Measurements from ENCODE around the gene SHISA9.

The SHISA9 gene

DNA sequence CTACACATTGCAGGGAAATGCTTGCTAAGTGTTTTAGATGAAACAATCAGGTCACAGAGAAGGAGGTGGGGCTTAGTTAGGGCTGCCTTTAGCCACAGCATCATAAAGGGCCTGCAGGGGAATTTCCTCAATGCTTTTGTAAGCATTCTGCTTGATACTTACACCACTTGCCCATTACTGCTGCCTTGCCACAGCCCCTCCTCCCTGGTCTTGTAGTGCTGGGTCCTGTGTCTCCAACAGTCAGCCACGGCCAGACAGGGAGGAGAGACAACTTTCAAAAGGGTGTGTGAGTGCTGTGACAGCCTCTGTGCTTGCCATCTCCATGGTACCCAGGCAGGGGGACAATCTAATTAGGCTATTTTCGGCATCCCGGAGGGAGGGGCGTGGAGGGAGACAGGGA is 111.2 kb downstream of the SHISA9 start:
- no peak for FAIRE-seq
- DNase-seq (ENCODE audit: insufficient read length, low spot score), result no peak

DNA sequence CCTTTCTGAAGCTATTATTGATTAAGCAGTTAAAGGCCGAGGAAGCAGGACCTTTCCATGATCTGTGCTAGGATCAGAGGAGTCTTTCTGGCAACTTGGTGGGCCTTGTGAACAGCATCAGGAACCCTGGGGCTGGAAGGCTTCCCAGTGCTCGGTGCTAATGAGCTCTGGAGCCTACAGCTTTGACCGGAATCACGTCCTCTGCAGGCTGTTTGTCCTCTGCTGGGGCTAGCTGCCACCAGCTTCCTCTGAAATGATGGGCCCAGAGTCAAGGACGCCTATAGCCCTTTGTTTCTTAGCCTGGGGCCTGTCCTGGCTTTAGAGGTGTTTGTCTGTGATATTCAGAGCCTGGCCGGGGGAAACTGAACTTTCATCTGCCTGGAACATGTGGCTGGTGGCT is 111.6 kb downstream of the SHISA9 start:
- DNase-seq (ENCODE audit: insufficient read length, low spot score) (no peak), FAIRE-seq (no peak)

DNA sequence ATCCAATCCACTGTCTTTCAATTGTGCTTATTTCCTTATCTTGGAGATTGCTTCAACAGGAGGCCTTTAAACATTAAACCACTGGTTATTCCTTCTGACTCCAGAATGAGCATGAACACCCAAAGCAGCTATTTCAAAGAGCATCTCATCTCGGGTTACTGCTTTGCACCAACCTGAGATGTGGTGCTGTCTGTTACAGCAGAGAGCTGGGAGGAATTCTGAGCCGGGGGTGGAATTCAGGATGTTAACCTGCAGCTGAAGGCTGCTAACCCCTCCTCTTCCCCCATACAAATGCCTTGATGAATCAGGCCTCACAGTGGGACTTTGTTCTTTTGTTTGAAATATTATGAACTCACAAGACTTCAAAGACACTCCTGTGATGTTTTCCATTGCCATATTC is 113.1 kb downstream of the SHISA9 start:
- FAIRE-seq (no peak), DNase-seq (ENCODE audit: insufficient read length, low spot score) (no peak)

DNA sequence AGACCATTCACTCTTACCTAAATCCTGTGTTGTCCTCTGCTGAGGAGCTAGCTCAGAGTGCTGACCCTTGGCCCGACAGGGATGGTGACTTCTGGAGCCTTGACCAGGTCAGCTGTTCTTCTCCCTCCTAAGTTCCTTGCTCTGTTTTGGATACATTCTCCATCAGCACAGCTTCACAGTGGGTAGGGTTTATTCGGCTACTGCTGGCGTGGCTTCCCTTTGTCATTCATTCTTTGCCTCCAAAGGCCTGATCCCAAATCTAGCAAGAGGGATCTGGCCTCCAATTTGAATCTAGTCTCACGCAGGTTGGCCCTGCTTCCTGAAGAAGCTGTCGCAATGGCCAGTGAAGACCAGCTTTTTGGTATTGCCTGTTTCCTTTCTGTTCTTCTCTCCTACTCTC is 116.6 kb downstream of the SHISA9 start:
- DNase-seq (ENCODE audit: insufficient read length, low spot score), result no peak
- FAIRE-seq, result no peak

DNA sequence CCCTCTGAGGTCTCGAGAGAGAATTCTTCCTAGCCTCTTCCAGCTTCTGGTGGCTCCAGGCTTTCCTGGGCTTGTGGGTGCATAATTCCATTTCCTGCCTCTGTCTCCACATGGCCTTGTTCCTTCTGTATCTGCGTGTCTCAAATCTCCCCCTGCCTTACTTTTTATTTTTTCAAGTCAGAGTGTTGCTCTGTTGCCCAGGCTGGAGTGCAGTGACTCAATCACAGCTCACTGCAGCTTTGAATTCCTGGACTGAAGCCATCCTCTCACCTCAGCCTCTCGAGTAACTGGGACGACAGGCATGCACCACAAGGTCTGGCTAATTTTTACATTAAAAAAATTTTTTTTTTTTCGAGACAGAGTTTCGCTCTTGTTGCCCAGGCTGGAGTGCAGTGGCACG is 120.6 kb downstream of the SHISA9 start:
- FAIRE-seq, result no peak
- no peak for DNase-seq (ENCODE audit: insufficient read length, low spot score)

DNA sequence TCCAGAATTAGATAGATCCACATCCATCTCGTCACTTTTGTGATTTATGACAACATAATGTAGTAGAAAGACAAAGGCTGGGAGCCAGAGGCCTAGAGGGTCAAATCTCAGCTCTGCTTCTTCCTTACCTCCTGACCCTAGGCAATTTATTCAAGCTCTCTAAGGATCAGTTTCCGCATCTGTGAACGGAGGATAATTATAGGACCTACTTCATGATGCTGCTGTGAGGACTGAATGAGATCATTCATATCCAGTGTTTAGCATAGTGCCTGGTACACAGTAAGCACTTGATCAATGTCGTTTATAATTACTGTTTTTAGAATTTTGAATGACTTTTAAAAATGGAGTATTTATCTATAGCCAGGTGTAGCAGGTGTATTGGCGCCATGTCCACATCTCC is 128.4 kb downstream of the SHISA9 start:
- DNase-seq (ENCODE audit: insufficient read length, low spot score) (no peak), FAIRE-seq (no peak)

DNA sequence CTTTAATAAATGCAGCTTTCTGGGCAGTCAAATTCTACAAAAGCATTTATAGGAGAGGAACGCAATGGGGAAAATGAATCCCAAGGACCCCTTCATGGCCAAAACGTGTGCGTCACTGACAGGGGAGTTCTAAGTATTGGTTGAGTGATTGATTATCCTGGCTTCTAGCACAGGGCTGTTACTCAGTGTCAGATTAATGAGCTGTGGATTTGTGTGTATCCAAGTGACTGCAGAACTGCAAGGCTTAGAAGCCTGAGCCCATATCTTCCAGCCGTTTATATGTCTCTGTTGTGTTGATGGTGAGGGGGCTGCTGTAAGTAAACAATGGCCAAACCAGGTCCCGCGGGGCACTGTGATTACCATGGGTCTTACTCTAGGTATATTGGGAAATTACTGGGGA is 129.4 kb downstream of the SHISA9 start:
- DNase-seq (ENCODE audit: insufficient read length, low spot score) (no peak), FAIRE-seq (no peak)

DNA sequence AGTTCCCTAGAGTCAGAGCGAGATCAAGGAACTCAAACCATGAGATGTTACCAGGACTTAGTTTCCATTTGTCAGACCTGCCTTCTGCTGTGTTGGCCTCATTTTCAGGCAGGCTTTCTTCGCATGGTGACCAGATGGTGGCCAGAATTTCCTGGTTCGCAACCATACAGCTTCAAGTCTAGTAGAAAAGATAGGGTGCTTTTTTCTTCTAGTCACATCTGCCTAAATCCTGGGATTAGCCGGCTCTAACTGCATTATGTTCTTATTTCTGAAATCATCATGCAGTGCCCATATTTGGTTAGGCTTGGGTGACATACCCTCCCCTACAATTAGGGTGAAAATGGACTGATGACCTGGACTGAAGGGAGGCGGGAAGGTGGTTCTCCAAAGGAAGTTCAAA is 131.5 kb downstream of the SHISA9 start:
- DNase-seq (ENCODE audit: insufficient read length, low spot score), result no peak
- no peak for FAIRE-seq

DNA sequence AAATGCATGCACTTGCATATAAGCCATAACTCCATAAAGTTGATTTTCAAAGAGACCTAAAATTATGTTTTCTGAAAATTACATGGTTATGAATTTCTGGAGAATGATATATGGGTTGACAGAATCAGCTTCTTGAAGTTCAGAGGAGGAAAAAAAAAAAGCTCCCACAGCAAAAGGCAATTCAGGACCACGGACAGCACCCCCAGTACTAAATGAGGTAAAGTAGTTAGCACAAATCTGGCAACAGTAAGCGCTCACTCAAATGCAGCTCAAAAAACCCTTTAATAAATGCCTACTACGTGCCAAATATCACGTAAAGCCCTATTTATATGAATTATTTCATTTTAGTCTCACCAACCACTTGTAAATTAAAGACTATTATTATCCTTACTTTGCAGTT is 135.2 kb downstream of the SHISA9 start:
- FAIRE-seq (no peak), DNase-seq (ENCODE audit: insufficient read length, low spot score) (no peak)

DNA sequence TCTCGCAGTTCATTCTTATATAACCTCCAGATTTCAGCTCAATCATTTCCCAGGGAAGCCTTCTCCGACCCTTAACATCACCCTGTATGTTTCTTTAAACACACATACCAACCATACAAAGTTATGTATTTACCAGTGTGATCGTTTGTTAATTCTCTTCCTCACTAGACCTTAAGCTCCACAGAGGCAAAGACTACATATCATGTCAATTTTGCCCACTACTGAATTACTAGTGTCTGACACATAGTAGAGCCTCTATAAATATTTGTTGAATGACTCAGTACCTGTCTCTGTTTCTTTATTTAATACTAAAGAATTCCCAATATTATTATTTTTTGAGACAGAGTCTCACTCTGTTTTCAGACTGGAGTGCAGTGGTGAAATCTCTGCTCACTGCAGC is 137.2 kb downstream of the SHISA9 start:
- no peak for DNase-seq (ENCODE audit: insufficient read length, low spot score)
- FAIRE-seq, result no peak

DNA sequence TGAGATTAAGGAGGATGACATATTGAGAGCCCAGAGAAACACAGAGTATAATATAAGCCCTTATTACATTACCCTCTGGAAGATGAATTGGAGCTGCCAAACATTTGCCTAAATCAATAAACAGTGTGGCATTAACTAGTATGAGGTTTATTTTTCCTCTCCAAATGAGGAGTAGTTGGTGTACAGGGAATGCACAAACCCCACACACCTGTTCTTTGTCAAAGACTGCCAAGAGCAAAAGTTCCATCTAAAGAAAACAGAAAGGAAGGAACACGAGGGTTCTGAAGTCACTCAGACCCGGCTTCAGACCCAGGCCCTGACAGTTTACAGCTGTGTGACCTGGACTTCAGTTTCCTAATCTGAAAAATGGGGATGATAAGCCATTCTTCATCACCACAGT is 138.1 kb downstream of the SHISA9 start:
- DNase-seq (ENCODE audit: insufficient read length, low spot score), result no peak
- FAIRE-seq, result no peak

DNA sequence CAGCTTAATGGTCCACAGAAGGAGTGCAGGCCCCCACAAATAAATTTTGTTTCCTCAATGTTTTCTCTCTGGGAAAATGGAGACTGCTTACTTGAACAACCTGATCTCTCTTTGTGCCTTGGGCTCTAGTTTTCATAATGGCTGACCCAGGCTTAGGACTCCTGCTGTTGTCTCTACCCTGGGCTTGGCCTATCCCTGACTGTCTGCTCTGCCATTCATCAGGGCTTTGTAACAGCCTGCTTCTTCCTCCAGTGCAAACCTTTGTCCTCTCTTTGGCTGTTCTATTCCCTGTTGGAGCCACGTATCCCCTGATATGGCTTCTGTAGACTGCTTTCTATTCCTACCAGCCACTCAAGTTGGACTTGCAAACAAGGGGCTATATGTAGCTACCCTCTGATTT is 139.8 kb downstream of the SHISA9 start:
- no peak for FAIRE-seq
- no peak for DNase-seq (ENCODE audit: insufficient read length, low spot score)

DNA sequence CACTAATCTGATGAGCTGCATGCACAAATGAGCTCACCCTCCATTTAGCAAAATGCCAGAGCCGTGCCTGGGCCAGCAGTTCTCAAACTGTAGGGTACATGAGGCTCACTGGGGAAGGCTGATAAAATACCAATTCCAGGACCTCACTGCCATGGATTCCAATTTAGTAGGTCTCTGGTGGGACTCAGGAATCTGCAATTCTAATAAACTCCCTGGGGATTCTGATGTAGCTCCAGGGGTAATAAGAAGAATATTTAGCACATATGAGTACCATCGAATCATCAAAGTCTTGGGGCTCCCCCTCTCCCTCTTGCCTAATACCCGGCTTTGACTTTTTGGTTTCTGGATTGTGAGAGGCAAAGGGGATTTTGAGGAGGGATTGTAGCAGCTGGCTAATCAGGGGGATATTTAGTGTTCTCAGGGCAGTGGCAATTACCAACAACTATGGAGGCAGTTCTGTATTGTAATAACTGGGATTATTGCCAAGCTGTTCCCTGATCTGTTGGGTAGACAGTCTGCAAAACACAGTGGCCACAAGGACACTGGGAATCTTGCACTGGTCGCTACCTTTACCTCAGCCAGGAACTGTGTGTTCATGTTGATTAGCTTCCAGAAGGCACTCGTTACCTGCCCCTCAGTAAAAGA is 140.4 kb downstream of the SHISA9 start:
- DNase-seq (ENCODE audit: insufficient read length, low spot score) (no peak), FAIRE-seq (no peak)

DNA sequence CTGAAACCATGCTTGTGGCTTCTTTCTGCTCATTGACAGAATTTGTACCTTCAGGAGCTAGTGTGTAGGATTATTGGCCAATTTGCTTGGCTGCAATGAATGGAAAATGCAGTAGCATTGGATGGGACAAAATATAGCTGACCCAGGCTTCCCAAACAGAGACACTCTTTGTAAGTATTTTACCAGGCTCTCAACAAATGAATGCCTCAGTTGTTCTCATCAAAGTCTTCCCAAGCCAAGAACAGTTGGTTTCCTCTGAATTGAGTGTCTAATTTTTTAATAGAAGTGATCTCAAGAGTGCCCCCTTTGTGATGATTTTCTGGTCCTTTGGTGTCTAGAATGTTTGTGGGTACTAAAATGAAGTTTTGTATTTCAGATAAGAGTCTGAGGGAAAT is 140.9 kb downstream of the SHISA9 start:
- DNase-seq (ENCODE audit: insufficient read length, low spot score), result no peak
- FAIRE-seq, result no peak

DNA sequence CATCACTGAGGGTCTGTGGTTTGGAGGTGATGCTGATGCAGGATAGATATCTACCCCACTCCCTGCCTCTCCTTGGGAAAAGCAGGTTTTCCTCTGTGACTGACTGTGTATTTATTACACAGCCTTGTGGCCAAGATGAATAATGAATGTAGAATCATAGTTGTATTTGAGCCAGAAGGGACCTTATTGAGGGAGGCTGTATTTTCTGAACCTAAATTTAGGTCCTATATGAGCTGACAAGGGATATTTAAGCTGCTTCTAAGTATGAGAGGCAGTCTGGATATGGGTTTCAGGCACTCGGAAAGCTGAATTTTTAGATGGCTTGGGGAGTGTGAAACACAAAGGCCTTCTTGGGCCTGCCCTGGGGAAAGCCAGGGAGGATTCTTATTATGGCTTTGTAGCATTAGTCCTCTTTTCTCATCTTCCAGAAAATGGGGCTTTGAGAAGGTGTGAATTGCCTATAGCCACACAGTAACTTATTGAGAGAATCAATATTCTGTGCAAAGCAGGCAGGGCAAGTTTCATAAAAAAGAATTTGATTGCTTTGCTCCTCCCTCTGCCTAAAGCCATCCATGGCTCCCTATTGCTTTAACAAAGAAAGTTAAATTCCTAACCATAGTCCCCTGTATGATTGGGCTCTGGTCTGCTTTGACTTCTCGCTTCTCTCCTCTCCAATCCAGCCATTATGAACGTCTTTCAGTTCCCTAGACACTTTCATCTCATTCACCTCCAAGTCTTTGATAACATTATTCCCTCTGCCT is 144.8 kb downstream of the SHISA9 start:
- FAIRE-seq, result no peak
- DNase-seq (ENCODE audit: insufficient read length, low spot score), result no peak

DNA sequence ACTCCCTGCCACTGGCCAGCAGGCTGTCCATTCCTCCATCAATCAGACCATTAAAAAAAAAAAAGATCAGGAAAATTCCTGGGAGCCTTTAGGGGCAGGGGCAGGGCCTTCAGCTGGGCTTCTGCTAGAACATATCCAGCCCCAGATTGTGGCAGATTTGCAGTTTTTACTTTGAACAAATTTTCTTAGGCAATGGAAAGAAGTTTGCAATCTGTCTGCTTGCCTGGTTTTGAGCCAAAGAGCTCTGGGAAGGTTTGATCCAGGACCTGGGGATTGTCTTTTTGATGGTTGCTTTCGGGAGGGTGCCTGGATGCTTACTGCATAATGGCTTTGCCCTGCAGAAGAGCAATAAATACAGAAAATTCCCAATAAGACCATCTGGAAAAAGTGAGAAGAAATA is 145.9 kb downstream of the SHISA9 start:
- no peak for FAIRE-seq
- DNase-seq (ENCODE audit: insufficient read length, low spot score), result no peak

DNA sequence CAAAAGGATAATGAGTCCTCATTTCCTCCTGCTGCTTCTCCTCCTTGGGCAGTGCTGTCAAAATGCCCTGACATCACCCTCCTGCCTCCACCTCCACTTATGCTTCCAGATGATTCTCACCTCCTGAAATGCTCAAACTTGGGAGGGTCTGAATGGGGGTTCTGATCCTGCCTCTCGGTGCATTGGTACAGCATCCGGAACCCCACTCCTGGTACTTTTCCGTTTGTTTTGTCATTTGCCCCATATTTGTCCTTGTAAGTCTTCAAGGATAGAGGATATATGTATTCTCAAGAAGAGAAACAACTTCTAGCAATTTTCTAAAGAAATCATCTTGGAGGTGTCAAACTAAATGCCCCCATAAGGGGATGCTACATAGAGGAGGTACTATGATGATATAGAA is 148.3 kb downstream of the SHISA9 start:
- FAIRE-seq, result no peak
- DNase-seq (ENCODE audit: insufficient read length, low spot score), result no peak

DNA sequence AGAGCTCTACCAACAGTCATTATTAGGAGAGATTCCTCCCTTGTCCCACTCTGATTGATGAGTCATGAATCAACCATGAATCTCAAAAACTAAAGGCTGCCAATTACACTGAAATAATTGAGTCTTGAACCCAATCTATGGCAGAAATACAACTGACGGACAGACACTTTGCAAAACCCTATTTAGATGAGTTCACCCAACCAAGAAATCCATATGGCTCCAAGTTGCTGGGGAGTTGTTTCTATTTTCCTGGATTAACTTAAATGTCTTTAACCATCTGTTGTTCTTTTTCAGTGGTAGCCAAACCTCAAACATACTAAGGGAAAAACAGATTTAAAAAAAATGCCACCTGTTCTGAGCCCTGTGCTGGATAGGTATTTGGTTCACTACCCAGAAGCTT is 151.0 kb downstream of the SHISA9 start:
- DNase-seq (ENCODE audit: insufficient read length, low spot score), result no peak
- no peak for FAIRE-seq

DNA sequence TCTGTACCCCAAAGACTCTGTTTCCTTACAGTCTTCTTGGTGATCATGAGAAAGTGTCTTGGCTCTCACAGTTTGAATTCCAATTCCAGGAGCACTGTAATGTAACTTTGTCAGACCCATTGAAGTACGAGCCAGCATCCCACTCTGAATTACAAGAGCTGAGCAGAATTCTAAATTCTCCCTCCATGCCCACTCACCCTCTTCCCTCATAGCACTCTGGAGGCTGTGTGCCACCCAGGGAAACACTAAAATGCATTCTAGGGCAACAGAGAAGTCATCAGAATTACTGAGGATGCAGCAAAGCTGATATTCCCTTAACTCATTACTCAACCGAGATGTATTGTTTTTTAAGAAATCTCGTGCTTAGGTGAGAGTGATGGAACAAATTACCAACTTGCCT is 154.1 kb downstream of the SHISA9 start:
- DNase-seq (ENCODE audit: insufficient read length, low spot score) (no peak), FAIRE-seq (no peak)

DNA sequence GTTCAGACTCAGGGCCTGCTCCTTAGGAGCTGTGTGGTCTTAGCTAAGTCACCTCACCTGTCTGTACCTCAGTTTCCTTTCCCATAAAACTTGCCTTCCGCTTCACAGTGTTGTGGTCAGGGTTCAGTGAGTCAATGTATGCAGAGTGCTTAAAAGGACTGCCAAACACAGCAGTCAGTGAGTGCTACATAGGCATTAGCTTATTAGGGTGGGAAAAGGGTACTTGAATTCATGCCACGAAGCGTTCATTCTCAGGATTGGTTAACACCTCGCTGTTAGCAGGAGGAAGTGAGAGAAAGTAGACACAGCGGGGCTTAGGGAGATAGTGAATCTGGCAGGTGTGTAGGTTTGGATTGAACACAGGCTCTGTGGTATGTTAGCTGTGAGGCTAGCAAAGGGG is 155.2 kb downstream of the SHISA9 start:
- DNase-seq (ENCODE audit: insufficient read length, low spot score), result no peak
- no peak for FAIRE-seq

DNA sequence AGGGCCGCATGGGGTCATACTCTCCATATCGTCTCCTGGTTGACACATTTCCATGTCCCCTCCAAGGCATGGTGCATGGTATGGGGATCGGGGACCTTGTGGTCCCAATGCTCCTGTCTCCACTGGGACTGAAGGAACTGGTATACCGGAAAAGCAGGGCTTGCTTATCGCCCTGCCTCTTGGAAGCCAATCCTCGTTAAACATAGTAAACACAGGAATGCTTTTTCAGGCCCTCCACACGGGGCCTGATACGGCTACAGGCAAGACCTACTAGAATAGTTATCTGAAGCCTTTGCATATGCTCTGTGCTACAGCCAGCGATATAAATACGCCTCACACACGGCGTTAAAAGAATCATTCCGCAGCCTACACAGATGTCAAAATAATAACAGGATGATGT is 159.5 kb downstream of the SHISA9 start:
- no peak for DNase-seq (ENCODE audit: insufficient read length, low spot score)
- FAIRE-seq, result no peak

DNA sequence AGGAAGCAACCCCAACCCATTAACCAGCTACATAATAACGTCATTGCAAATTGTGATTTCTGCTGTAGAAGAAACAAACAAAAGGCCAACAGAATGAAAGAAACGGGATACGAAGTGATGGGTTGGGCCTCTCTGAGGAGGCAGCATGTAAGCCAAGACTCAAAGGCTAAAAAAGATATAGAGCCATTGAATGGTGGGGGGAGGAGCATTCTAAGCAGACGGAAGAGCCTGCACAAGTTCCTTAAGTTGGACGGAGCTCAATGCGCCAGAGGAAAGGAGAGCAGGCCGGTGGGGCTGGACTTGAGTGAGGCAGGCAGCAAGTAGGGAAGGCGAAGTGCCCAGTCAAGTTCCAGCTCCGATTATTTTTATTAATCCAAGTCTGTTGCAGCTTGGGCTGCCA is 160.3 kb downstream of the SHISA9 start:
- no peak for FAIRE-seq
- DNase-seq (ENCODE audit: insufficient read length, low spot score), result no peak

DNA sequence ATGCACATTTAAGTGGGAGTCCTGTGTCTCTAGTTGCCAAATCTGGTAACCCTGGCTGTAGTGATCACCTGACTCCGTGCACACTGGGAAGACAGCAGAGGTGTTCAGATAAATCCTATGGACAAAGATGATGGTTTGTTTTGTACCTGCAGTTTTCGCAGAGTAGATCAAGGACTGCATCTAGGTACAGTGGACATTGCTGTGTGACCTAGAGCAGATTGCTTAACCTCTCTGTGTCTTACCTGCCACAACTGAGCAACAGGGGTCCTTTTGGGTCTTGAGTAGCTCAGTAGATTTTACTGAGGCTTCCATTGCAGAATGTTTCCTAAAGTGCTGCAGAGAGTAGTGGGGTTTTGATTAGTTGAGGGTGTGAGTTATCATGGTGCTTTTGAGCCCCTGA is 160.8 kb downstream of the SHISA9 start:
- FAIRE-seq, result no peak
- no peak for DNase-seq (ENCODE audit: insufficient read length, low spot score)

Data from HTR-8/SVneo (cell line).